Right lobe of liver (tissue), 4 donors: ENCODE measurements around the gene ANKRD44.

Experiments
- CTCF ChIP-seq, 4 donors: fragments of 200-600 bp in 3 of 4; fragments of 450-650 bp in 1 of 4; IDR thresholded peaks; one replicate each; pipeline versions ENCODE4 v1.5.1 to v1.8.0; 2016 to 2022; ENCODE audit warnings: antibody characterized with exemption in 4 of 4, mild to moderate bottlenecking in 2 of 4
- POLR2A ChIP-seq: fragments of 450-650 bp; IDR thresholded peaks from one replicate; pipeline ENCODE4 v1.6.1; 2017; ENCODE audit warnings: antibody characterized with exemption, mild to moderate bottlenecking
- donor health status: DM: no; HTN: no; CAD: no.
- donor health status: DM: no; HTN: no; CAD: no.
- donor health status: DM: no; HTN: yes; CAD: no.

GRCh38 chr2:197210430-197210829, 100.2 kb downstream of the ANKRD44 start:
- TF ChIP-seq CTCF (IDR thresholded peaks at IDR 0.05): no peak
- TF ChIP-seq POLR2A: no peak
